ENCODE results near the gene PLD1. TPM values are rescaled to one million over a fixed set of nuclear protein-coding genes. Genes with fewer than 3 reads are reported as not detected.

Gene PLD1
- total RNA-seq, 1 donor = 19.4 TPM

DNA sequence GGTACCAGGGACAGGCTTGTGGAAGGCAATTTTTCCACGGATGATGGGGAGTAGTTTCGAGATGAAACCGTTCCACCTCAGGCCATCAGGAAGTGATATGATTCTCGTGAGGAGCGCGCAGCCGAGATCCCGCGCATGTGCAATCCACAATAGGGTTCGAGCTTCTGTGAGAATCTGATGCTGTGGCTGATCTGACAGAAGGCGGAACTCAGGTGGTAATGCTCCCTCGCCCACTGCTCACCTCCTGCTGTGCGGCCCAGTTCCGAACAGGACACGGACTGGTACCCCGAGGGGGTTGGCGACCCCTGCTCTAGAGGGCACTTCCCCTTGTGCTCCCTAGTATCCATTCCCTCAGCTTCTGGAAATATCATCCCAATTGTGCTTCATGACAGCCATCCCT, 99.9 kb downstream of the PLD1 start:
- H3K4me3 ChIP-seq (ENCODE audit: low read depth, low read length) = no peak overlapping the region
- no peak for DNase-seq (ENCODE audit: low read depth)
- TF ChIP-seq CTCF (IDR thresholded peaks at IDR 0.05; ENCODE audit: insufficient read depth, low read depth, low read length) = no peak

GRCh38 chr3:171704814-171705213, 105.5 kb downstream of the PLD1 start:
- TF ChIP-seq CTCF (IDR thresholded peaks at IDR 0.05; ENCODE audit: insufficient read depth, low read depth, low read length) = no peak
- no peak for DNase-seq (ENCODE audit: low read depth)
- H3K4me3 ChIP-seq (ENCODE audit: low read depth, low read length) = no peak overlapping the region

DNA sequence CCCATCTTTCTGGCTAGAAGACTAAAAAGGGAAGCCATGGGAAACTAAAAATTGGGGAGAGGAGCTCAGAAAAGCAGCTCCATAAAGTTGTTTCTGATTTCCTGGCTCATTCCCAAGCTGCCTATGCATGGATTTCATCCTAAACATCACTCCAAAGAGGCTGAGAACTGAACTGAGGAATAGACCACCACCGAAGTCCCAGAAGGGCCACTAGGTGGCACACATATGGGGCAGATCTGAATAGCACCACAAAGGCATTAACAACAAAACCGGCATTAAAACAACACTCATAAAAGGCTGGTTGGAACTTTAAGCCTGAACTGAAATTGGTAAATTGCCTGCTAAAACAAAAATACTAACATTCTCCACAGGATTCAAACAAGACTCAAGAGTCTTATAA, 106.3 kb downstream of the PLD1 start:
- TF ChIP-seq CTCF (IDR thresholded peaks at IDR 0.05; ENCODE audit: insufficient read depth, low read depth, low read length) = peak; percentile 69
- H3K4me3 ChIP-seq (ENCODE audit: low read depth, low read length) = no peak overlapping the region
- peak; percentile 65 for DNase-seq (ENCODE audit: low read depth)

GRCh38 chr3:171703144-171703543, 107.1 kb downstream of the PLD1 start:
- no peak overlapping the region for H3K4me3 ChIP-seq (ENCODE audit: low read depth, low read length)
- no peak for DNase-seq (ENCODE audit: low read depth)
- no peak for TF ChIP-seq CTCF (IDR thresholded peaks at IDR 0.05; ENCODE audit: insufficient read depth, low read depth, low read length)

DNA sequence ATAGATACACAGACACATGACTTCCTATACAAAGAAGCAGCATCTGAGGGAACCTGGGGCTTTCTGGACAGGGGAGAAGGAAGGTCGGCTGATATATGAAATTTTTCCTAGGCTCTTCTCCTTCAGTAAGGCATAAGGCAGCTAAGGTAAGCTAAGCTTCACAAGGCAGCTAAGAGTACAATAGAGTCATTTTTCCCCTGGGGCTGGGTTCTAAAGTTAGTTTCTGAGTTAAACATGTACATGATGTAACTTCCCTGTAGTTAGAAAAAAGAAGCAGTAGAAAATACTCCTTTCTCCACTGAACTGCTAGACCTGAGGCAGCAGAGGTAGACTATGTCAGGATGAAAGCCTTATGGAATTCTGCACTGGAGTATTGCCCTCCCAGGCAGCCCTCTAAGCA, 109.6 kb downstream of the PLD1 start:
- no peak for TF ChIP-seq CTCF (IDR thresholded peaks at IDR 0.05; ENCODE audit: insufficient read depth, low read depth, low read length)
- no peak for DNase-seq (ENCODE audit: low read depth)

GRCh38 chr3:171700157-171700556, 110.1 kb downstream of the PLD1 start:
- TF ChIP-seq CTCF (IDR thresholded peaks at IDR 0.05; ENCODE audit: insufficient read depth, low read depth, low read length) = no peak
- no peak overlapping the region for H3K4me3 ChIP-seq (ENCODE audit: low read depth, low read length)
- DNase-seq (ENCODE audit: low read depth) = no peak

More for the DNA sequence above, 109.6 kb downstream of the PLD1 start:
- no peak overlapping the region for H3K4me3 ChIP-seq (ENCODE audit: low read depth, low read length)

- TF ChIP-seq CTCF (IDR thresholded peaks at IDR 0.05; ENCODE audit: insufficient read depth, low read depth, low read length) = no peak
- DNase-seq (ENCODE audit: low read depth) = no peak
- no peak overlapping the region for H3K4me3 ChIP-seq (ENCODE audit: low read depth, low read length)
These were observed 110.7 kb downstream of the PLD1 start for GRCh38 chr3:171699601-171700000.
